Activated T-helper 17 cell treated with anti-CD3 and anti-CD28 coated beads, Interleukin-2, amount 50 U/mL, for 72 hours (primary cell): ENCODE results near the gene STIM1. TPM values are rescaled to one million over a fixed set of nuclear protein-coding genes. Genes with fewer than 3 reads are reported as not detected.
"Not testable (repeated sequence)": the region's sequence is repeated elsewhere in the genome, so short reads cannot be mapped to it uniquely, and the experiment has no call there.

Experiments
- ATAC-seq: fragments of 150-1000 bp; cut with Tn5 transposase; replicated peaks from 2 replicates; pipeline ENCODE4 v1.10.0; 2021; ENCODE audit warnings: mild to moderate bottlenecking, moderate library complexity
- H3K27ac Mint-ChIP-seq: one replicate; pipeline ENCODE4 v1.8.0; 2022; ENCODE audit warnings: mixed read lengths
- H3K27me3 Mint-ChIP-seq: one replicate; pipeline ENCODE4 v1.8.0; 2022; ENCODE audit warnings: mixed read lengths
- H3K36me3 Mint-ChIP-seq: one replicate; pipeline ENCODE4 v1.8.0; 2022; ENCODE audit warnings: low read depth, mild to moderate bottlenecking, mixed read lengths
- H3K4me1 Mint-ChIP-seq: one replicate; pipeline ENCODE4 v1.8.0; 2022; ENCODE audit warnings: mixed read lengths
- H3K4me3 Mint-ChIP-seq: one replicate; pipeline ENCODE4 v1.8.0; 2022; ENCODE audit warnings: mild to moderate bottlenecking, mixed read lengths
- H3K9me3 Mint-ChIP-seq: one replicate; pipeline ENCODE4 v1.8.0; 2022; ENCODE audit warnings: mixed read lengths
- total RNA-seq, 2 donors: library from RNA; stranded (reverse); gene quantifications; one replicate each; pipeline ENCODE4 v1.2.3, GENCODE V29; 2022

STIM1 gene
- total RNA-seq = 10 to 100 TPM; 68.8 to 82.7 TPM

- H3K27ac Mint-ChIP-seq = peak within 1 kb of the TSS; percentile 81
- peak within 1 kb of the TSS; percentile 79 for H3K4me3 Mint-ChIP-seq
- peaks cover 34% of the 10 kb centered on the region for H3K36me3 Mint-ChIP-seq
- H3K9me3 Mint-ChIP-seq = no peaks in the 10 kb centered on the region
- H3K27me3 Mint-ChIP-seq = no peaks in the 10 kb centered on the region
- H3K4me1 Mint-ChIP-seq = peaks cover 37% of the 10 kb centered on the region
- peak; percentile 75 for ATAC-seq
Observed at GRCh38 chr11:3854977-3855807, at the start of gene STIM1. TSS of gene STIM1 (plus strand) at chr11:3855664. CDS start at chr11:3856271, 607 bp downstream.

GRCh38 chr11:3807909-3808860, 47.3 kb upstream of the STIM1 start, which contains the start of gene PGAP2:
TSS of gene PGAP2 (plus strand) at chr11:3808560. CDS start at chr11:3811260, 2,700 bp downstream.
- ATAC-seq = peak; percentile 83
- Mint-ChIP-seq H3K4me1 (peaks cover 17% of the 10 kb centered on the region), H3K9me3 (no peaks in the 10 kb centered on the region), H3K27ac (peak within 1 kb of the TSS; percentile 94), H3K4me3 (peak within 1 kb of the TSS; percentile 94), H3K36me3 (no peaks in the 10 kb centered on the region), H3K27me3 (no peaks in the 10 kb centered on the region)

DNA sequence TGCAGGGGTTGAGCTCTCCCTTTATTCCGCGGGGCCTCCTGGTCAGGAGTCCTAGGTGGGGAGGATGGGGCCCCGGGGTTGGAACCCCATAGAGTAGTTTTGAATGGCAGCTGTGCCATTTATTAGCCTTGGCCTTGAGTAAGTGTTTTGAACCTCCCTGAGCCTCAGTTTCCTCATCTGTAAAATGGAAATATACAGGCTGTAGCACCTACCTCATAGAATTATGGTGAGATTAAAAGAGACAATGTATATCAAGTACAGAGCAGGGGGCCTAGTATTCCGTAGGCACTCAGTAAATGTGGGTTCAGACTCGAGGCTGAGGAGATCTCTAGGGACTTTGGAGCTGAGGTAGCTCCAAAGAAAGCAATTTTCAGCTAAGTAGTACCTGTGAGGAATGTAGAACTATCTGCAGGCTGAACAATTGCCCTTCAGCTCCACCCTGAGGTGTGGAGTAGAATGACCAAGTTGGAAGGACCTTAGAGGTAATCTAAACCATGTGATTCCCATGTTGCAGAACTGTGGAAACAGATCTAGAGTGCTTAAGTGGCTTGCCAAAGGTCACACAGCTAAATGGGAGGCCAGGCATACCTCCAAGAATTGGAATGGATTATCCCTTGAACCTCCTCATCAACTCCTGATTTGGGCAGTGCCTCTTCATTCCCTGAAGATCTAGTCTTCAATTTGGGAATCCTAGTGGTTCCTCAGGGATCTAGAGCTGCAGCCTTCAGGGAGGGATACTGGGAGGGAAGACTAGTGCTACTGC, 46.4 kb upstream of the STIM1 start:
- peak overlapping the region; percentile 94 for H3K4me3 Mint-ChIP-seq
- H3K4me1 Mint-ChIP-seq = peaks cover 15% of the 10 kb centered on the region
- H3K27ac Mint-ChIP-seq = peak overlapping the region; percentile 67
- ATAC-seq = peak; percentile 73
- no peaks in the 10 kb centered on the region for H3K27me3 Mint-ChIP-seq
- H3K36me3 Mint-ChIP-seq = no peaks in the 10 kb centered on the region
- no peaks in the 10 kb centered on the region for H3K9me3 Mint-ChIP-seq

DNA sequence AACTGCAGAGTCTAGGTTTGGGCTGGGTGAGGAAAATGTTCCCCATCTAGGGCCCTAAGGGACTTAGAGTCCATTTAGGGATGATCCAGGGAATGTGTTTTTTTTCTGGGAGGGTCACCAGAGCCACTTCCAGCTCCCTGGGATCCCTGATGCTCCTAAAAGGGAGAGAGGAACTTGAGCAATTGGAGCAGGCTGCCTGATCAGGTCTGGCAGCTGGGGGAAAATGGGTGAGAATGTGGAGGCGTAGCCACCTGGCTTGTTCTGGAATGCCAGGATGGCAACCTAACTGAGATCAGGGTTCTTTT, 45.9 kb upstream of the STIM1 start:
- no peaks in the 10 kb centered on the region for H3K27me3 Mint-ChIP-seq
- ATAC-seq = no peak
- no peaks in the 10 kb centered on the region for H3K36me3 Mint-ChIP-seq
- no peak overlapping the region for H3K4me3 Mint-ChIP-seq
- H3K9me3 Mint-ChIP-seq = no peaks in the 10 kb centered on the region
- H3K27ac Mint-ChIP-seq = no peak overlapping the region
- peaks cover 11% of the 10 kb centered on the region for H3K4me1 Mint-ChIP-seq

DNA sequence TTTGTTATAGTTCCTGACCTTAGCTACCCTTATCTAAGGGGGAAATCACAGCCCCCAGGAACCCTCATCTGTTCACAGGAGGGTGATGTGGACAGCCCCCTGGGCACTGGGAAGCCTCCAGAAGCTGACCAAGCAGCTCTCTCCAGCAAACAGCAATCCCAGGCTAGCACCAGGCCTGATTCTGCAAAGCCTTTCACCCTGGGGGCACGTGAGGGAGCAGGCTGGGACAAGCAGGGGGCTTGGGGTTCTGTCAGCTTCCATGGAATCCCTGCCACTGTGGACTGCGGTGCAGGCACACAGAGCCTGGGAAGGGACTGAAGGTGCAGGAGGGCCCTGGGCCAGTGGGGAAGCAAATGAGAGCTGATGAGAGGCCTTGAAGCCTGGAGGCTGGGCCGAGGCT, 45.0 kb upstream of the STIM1 start:
- no peak overlapping the region for H3K4me3 Mint-ChIP-seq

GRCh38 chr11:3810951-3811350, 44.5 kb upstream of the STIM1 start:
- Mint-ChIP-seq H3K9me3 (no peaks in the 10 kb centered on the region), H3K36me3 (no peaks in the 10 kb centered on the region), H3K27me3 (no peaks in the 10 kb centered on the region), H3K4me3 (no peak overlapping the region), H3K4me1 (peaks cover 11% of the 10 kb centered on the region), H3K27ac (no peak overlapping the region)
- no peak for ATAC-seq

More for the DNA sequence above, 45.0 kb upstream of the STIM1 start:
- Mint-ChIP-seq H3K36me3 (no peaks in the 10 kb centered on the region), H3K27me3 (no peaks in the 10 kb centered on the region), H3K9me3 (no peaks in the 10 kb centered on the region), H3K27ac (no peak overlapping the region), H3K4me1 (peaks cover 11% of the 10 kb centered on the region)
- ATAC-seq = no peak

DNA sequence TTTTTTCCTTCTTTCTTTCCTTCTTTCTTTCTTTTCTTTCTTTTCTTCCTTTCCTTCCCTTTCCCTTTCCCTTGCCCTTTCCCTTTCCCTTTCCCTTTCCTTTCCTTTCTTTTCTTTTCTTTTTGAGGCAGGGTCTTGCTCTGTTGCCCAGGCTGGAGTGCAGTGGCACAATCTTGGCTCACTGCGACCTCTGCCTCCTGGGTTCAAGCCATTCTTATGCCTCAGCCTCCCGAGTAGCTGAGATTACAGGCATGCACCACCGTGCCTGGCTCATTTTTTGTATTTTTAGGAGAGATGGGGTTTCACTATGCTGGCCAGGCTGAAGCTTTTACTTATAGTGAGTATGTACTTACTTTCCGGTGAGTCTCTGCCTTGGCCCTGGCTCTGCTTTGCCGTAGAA, 40.6 kb upstream of the STIM1 start:
- not testable (repeated sequence) for H3K36me3 Mint-ChIP-seq, H3K4me3 Mint-ChIP-seq, ATAC-seq, H3K27me3 Mint-ChIP-seq, H3K27ac Mint-ChIP-seq, H3K9me3 Mint-ChIP-seq, H3K4me1 Mint-ChIP-seq

- no peak for ATAC-seq
- Mint-ChIP-seq H3K27me3 (no peaks in the 10 kb centered on the region), H3K4me1 (peaks cover 5% of the 10 kb centered on the region), H3K36me3 (no peaks in the 10 kb centered on the region), H3K9me3 (no peaks in the 10 kb centered on the region), H3K4me3 (no peak overlapping the region), H3K27ac (no peak overlapping the region)
Observed at GRCh38 chr11:3815845-3816244, 39.6 kb upstream of the STIM1 start.

DNA sequence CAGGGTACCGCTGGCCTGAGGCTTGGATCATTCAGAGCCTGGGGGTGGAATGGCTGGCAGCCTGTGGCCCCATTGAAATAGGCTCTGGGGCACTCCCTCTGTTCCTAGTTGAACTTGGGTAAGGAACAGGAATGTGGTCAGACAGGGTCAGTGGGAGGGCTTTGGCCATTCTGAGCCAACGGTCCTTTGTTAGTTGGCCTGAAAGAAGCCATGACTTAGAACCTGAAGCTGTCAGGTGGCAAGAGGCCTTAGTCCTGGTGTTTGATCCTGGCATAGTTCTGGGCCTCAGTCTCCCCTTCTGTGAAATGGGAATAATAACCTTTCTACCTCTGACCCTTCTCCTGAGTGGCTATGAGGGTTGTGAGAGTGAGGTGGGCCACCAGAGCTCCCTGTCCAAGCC, 38.8 kb upstream of the STIM1 start:
- H3K9me3 Mint-ChIP-seq = no peaks in the 10 kb centered on the region
- no peaks in the 10 kb centered on the region for H3K36me3 Mint-ChIP-seq
- H3K27ac Mint-ChIP-seq = no peak overlapping the region
- H3K27me3 Mint-ChIP-seq = no peaks in the 10 kb centered on the region
- peaks cover 5% of the 10 kb centered on the region for H3K4me1 Mint-ChIP-seq
- H3K4me3 Mint-ChIP-seq = no peak overlapping the region
- no peak for ATAC-seq

- no peak overlapping the region for H3K27ac Mint-ChIP-seq
- no peaks in the 10 kb centered on the region for H3K36me3 Mint-ChIP-seq
- no peaks in the 10 kb centered on the region for H3K9me3 Mint-ChIP-seq
- no peak overlapping the region for H3K4me3 Mint-ChIP-seq
- ATAC-seq = no peak
- H3K4me1 Mint-ChIP-seq = peaks cover 5% of the 10 kb centered on the region
- no peaks in the 10 kb centered on the region for H3K27me3 Mint-ChIP-seq
Observed at GRCh38 chr11:3817181-3817800, 38.2 kb upstream of the STIM1 start.

DNA sequence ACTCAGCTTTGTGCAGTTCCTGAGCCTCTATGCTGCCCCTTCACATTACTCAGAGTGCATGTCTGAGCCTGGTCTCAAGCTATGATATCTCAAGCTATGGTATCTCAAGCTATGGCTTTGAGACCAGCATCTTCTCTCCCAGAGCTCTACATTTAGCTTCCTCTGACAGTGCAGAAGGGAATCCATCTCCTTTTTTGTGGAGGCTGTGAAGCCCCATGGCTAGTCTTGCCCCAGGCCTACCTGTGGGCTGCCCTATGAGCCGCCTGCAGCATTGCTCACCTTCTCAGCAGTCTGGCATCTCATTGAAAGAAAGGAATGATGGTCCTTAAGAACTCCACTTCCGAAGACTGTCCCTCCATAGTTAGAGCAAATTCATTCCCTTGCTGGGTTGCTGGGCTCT, 34.5 kb upstream of the STIM1 start:
- H3K9me3 Mint-ChIP-seq = no peaks in the 10 kb centered on the region
- H3K27me3 Mint-ChIP-seq = no peaks in the 10 kb centered on the region
- ATAC-seq = no peak

GRCh38 chr11:3822312-3822711, 33.2 kb upstream of the STIM1 start:
- Mint-ChIP-seq H3K4me1 (peaks cover 18% of the 10 kb centered on the region), H3K9me3 (no peaks in the 10 kb centered on the region), H3K27me3 (no peaks in the 10 kb centered on the region), H3K36me3 (peaks cover 31% of the 10 kb centered on the region), H3K4me3 (no peak overlapping the region), H3K27ac (no peak overlapping the region)
- ATAC-seq = no peak

More for the DNA sequence above, 34.5 kb upstream of the STIM1 start:
- H3K27ac Mint-ChIP-seq = no peak overlapping the region
- H3K4me3 Mint-ChIP-seq = no peak overlapping the region
- H3K4me1 Mint-ChIP-seq = peaks cover 14% of the 10 kb centered on the region
- peaks cover 17% of the 10 kb centered on the region for H3K36me3 Mint-ChIP-seq

DNA sequence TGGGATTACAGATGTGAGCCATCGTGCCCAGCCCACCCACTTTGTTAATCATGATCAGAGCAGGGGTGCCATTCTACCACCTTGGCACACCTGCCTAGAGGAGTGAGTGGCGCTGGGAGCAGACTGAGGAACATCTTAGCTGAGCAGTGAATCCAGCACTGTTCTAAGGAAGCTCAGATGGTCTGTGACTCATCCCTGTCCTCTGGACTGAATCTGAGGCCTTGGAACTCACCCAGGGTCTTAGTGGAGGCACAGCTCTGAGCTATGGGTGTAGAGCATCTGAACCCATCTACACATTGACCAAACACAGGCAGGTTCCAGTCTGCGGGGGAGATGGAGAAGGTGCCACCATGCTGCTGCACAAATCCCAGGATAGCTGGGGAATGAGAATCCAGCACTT, 32.2 kb upstream of the STIM1 start:
- ATAC-seq = no peak
- peak overlapping the region; percentile 58 for H3K27ac Mint-ChIP-seq

More for the DNA sequence above, 32.2 kb upstream of the STIM1 start:
- Mint-ChIP-seq H3K4me3 (no peak overlapping the region), H3K36me3 (peaks cover 41% of the 10 kb centered on the region), H3K27me3 (no peaks in the 10 kb centered on the region), H3K9me3 (no peaks in the 10 kb centered on the region), H3K4me1 (peaks cover 25% of the 10 kb centered on the region)
